Glutamatergic neuron (in vitro differentiated cells): Measurements from ENCODE around the gene TBC1D2B. TPM values are rescaled to one million over a fixed set of nuclear protein-coding genes. Genes with fewer than 3 reads are reported as not detected.

Source experiments
- DNase-seq: peaks from one replicate; pipeline ENCODE4 v3.0.0; 2022
- H3K27ac Mint-ChIP-seq: one replicate; pipeline ENCODE4 v1.8.0; 2020; ENCODE audit warnings: mild to moderate bottlenecking, mixed read lengths, inconsistent platforms; ENCODE audit not compliant: unreplicated experiment
- H3K27me3 Mint-ChIP-seq: one replicate; pipeline ENCODE4 v1.8.0; 2020; ENCODE audit warnings: mild to moderate bottlenecking, moderate library complexity, mixed read lengths, inconsistent platforms; ENCODE audit not compliant: unreplicated experiment
- H3K36me3 Mint-ChIP-seq: one replicate; pipeline ENCODE4 v1.8.0; 2020; ENCODE audit warnings: mild to moderate bottlenecking, mixed read lengths, inconsistent platforms; ENCODE audit not compliant: unreplicated experiment
- H3K4me1 Mint-ChIP-seq: one replicate; pipeline ENCODE4 v1.8.0; 2020; ENCODE audit warnings: mild to moderate bottlenecking, low read depth, mixed read lengths, inconsistent platforms; ENCODE audit not compliant: unreplicated experiment
- H3K4me3 Mint-ChIP-seq: one replicate; pipeline ENCODE4 v1.8.0; 2020; ENCODE audit warnings: mild to moderate bottlenecking, mixed read lengths, inconsistent platforms; ENCODE audit not compliant: unreplicated experiment
- H3K9me3 Mint-ChIP-seq: one replicate; pipeline ENCODE4 v1.8.0; 2020; ENCODE audit warnings: mild to moderate bottlenecking, moderate library complexity, mixed read lengths, inconsistent platforms; ENCODE audit not compliant: unreplicated experiment
- total RNA-seq: library from RNA; stranded (reverse); fragmentation: NEBNext Ultra II Directional; extraction: Animal tissue kit (Norgen Biotek cat#: 25700); gene quantifications from one replicate; pipeline ENCODE4 v1.2.1, GENCODE V29; 2021; ENCODE audit not compliant: unreplicated experiment
- TF ChIP-seq, protein P1 (sequence below): fragments of 200-600 bp; sonication (generic); IDR thresholded peaks from one replicate; pipeline ENCODE4 v1.5.0; 2021; ENCODE audit not compliant: partially characterized antibody, unreplicated experiment

The TBC1D2B gene
- total RNA-seq, 1 donor from 2014 or later = 45.3 TPM

DNA sequence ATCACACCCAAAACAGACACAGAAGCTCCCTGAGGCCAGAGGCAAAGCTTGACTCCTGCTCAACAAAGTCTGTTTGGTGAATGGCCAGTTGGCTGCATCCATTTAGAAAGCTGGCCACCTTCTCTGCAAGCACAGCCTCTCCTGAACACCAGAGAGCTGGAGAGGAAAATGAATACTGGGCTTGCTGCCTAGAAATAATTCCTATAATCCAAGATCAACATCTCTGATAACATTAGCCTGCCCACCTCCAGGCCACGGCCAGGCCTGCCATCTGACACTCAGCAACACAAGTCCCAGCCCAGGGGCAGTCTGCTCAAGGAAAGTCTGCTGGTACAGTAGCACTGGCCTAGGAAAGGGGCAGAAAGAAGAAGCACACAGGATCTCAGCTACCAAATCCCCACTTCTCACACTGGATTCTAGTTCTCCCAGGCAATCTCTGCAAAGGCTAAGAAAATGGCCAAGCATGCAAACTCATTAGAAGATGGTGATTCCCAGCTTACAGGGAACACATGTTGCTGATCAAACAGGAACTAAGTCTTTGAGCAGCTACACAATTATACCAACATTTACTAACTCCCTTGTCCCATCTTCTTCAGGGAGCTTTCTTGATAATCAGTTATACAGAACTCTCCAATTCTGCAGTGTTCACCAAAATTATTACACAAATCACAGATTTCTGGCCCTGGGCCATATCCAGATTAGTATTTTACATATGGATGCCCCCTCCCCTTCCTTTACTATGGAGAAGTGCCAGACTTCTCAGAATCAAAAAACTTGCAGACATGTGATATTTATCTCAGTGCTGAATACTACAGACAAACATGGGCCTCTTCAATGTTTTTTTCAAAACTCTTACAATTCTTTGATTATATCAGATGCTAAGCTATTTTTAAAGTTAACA is 9.9 kb downstream of the TBC1D2B start:
- H3K4me1 Mint-ChIP-seq = peaks cover 53% of the 10 kb centered on the region
- TF ChIP-seq, protein P1, sequence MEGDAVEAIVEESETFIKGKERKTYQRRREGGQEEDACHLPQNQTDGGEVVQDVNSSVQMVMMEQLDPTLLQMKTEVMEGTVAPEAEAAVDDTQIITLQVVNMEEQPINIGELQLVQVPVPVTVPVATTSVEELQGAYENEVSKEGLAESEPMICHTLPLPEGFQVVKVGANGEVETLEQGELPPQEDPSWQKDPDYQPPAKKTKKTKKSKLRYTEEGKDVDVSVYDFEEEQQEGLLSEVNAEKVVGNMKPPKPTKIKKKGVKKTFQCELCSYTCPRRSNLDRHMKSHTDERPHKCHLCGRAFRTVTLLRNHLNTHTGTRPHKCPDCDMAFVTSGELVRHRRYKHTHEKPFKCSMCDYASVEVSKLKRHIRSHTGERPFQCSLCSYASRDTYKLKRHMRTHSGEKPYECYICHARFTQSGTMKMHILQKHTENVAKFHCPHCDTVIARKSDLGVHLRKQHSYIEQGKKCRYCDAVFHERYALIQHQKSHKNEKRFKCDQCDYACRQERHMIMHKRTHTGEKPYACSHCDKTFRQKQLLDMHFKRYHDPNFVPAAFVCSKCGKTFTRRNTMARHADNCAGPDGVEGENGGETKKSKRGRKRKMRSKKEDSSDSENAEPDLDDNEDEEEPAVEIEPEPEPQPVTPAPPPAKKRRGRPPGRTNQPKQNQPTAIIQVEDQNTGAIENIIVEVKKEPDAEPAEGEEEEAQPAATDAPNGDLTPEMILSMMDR = no peak
- peaks cover 2% of the 10 kb centered on the region for H3K27me3 Mint-ChIP-seq
- no peak for DNase-seq
- H3K9me3 Mint-ChIP-seq = no peaks in the 10 kb centered on the region
- peak overlapping the region; percentile 88 for H3K27ac Mint-ChIP-seq
- H3K4me3 Mint-ChIP-seq = peak overlapping the region; percentile 49
- no peaks in the 10 kb centered on the region for H3K36me3 Mint-ChIP-seq

- Mint-ChIP-seq H3K27me3 (peaks cover 2% of the 10 kb centered on the region), H3K4me3 (peak overlapping the region; percentile 56), H3K36me3 (no peaks in the 10 kb centered on the region), H3K27ac (peak overlapping the region; percentile 80), H3K9me3 (no peaks in the 10 kb centered on the region), H3K4me1 (peaks cover 51% of the 10 kb centered on the region)
- TF ChIP-seq, protein P1 = no peak
- DNase-seq = no peak
Observed at GRCh38 chr15:78065973-78066946, 11.3 kb downstream of the TBC1D2B start.

- DNase-seq = no peak
- H3K27ac Mint-ChIP-seq = no peak overlapping the region
Observed at GRCh38 chr15:78065284-78065872, 12.1 kb downstream of the TBC1D2B start.

GRCh38 chr15:78064544-78064943 is 13.0 kb downstream of the TBC1D2B start:
- peaks cover 4% of the 10 kb centered on the region for H3K9me3 Mint-ChIP-seq
- no peak for DNase-seq
- TF ChIP-seq, protein P1 = no peak
- H3K4me1 Mint-ChIP-seq = peaks cover 43% of the 10 kb centered on the region
- peaks cover 2% of the 10 kb centered on the region for H3K27me3 Mint-ChIP-seq
- H3K4me3 Mint-ChIP-seq = no peak overlapping the region
- H3K27ac Mint-ChIP-seq = no peak overlapping the region
- H3K36me3 Mint-ChIP-seq = no peaks in the 10 kb centered on the region

More at GRCh38 chr15:78065284-78065872, 12.1 kb downstream of the TBC1D2B start:
- Mint-ChIP-seq H3K9me3 (no peaks in the 10 kb centered on the region), H3K4me3 (no peak overlapping the region), H3K36me3 (no peaks in the 10 kb centered on the region), H3K27me3 (peaks cover 2% of the 10 kb centered on the region), H3K4me1 (peaks cover 51% of the 10 kb centered on the region)
- TF ChIP-seq, protein P1 = no peak
